CD1c-positive myeloid dendritic cell (primary cell): ENCODE results near the gene TAF1B.

Experiments used
- DNase-seq: peaks from one replicate; pipeline ENCODE4 v3.0.0-alpha.2; 2016; ENCODE audit errors: extremely low spot score

The TAF1B gene

GRCh38 chr2:9964334-9964980, 121.2 kb downstream of the TAF1B start:
- no peak for DNase-seq

DNA sequence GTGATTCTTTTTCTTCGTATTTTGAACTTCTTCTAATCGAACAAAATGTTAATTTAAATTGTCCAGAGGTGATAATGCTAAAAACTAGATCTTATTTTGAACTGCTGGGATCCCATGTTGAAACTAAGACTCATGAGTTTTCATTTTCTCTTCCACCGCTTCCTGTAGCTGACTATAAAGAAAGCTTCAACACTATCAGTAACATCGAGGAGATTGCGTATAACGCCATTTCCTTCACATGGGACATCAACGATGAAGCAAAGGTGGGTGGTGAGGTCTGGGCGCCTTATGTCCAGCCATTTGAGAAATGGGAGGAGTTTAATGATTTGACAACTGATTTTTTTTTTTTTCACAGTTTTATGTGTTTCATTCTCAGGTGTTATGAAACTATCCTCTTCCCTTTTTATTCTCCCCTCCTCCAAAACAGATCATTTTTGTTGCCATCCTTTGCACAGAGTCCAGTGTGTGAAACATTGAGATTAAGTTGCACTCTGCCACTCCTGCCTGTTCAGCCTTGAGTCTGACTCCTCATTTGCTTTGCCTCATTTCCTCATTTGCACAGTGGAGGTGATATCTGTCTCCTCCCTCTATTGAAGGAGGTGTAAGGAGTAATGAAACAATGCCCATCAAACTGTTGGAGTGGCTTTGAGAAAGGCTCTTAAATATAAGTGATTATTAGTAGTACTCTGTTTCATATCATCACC, 122.0 kb downstream of the TAF1B start:
- DNase-seq = no peak

DNA sequence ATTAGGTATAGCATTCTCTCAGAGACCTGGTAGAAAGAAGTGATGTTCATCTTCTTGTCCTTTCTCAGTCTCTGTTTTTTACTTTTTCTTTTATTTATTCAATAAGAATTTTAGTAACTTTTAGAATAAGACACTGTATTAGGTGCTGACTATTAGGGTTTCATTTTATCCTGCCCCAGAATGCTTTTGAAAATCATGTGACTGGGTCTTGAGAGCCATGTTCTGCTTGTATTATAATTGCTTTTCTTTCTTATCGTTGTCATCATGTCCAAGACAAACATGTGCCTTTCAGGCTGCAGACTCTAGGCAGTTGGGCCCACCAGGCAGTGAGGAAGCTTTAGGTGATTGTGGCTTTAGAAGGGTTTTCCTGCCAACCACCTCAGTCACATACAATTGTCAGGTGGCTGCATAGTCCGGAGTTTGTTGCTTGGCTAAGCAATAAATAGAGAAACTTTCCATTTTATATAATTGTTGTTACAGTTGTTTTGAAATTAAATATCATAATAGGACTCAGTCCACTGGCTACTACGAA, 123.3 kb downstream of the TAF1B start:
- no peak for DNase-seq

GRCh38 chr2:9967053-9967775, 123.9 kb downstream of the TAF1B start:
- DNase-seq = no peak

DNA sequence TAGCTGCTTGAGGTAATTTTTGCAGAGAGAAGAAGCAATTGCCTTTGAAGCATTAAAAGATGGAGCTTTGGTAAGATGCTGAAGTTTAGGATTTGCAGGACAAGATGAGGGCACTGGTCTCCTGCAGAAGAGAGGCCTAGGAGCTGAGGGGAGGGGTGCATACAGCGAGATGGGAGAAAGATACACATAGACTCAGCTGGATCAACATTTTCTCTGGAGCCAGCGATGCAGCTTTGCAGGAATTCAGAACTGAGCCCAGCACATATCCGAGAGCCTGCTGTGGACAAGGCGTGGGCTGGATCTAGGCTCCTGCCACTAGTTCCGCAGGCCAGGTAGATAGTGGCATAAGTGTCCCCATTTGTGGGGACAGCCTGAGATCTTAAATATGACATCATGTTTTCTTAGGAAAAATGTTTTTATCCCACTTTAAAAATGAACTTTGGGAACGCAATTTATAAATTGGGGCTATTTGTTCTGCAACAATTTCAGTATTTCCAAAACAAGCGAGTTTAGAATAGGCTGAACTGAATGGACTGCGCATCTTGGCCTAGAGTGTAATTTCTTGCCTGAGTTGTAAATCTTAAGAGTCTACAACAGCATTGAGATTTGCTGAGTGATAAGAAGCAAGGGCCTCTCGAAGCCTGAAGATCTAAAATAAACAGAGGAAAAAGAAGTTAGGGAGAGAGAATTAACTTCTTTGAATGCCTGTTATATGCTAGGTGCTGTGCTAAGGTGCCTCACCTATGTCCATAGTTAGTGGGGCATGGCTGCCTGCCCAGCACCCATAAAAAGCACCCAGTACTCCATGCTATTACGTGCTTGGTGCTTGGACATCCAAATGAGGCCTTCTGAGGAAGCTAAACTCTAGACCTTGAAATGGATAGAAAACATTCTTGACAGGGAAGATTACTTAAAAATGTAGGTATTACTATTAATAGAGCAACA, 125.6 kb downstream of the TAF1B start:
- DNase-seq = no peak

DNA sequence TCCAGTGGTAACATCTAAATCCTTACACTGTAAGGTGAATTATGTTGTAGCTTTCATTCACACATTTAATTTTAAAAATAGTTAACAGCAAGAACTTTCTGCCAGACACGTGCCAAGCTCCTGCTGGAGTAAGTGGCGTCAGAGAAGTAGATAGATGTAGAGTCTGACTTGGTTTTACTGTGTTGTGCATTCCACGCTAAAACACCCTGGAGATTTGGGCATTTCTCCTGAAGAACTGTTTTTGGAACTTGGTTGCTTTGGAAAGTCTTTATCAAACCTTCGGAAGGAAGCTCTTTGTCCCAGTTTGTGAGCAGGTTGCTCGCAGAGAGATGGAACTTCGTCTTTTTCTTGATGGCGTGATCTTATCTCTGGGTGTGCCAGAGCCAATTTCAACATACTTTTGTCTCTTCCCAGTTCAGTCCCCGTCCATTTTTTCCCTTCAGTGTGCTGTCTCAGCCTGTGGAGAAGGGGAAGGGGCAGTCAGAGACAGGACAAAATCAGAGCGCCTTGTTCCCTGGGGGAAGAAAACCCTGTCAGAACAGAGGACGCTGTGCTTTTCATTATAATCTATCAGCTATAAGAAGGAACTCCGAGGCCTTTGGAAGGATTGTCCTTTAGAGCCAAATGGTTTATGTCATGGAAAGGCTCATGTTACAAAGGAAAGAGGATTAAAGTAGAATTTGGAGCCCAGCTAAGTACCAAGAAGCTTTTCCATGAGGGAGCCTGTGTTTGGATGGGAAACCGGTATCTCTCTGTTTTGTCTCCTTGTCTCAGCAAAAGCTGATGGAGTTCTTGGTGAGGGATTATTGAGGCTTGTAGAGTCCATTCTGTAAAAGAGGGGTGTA, 127.1 kb downstream of the TAF1B start:
- DNase-seq = no peak

DNA sequence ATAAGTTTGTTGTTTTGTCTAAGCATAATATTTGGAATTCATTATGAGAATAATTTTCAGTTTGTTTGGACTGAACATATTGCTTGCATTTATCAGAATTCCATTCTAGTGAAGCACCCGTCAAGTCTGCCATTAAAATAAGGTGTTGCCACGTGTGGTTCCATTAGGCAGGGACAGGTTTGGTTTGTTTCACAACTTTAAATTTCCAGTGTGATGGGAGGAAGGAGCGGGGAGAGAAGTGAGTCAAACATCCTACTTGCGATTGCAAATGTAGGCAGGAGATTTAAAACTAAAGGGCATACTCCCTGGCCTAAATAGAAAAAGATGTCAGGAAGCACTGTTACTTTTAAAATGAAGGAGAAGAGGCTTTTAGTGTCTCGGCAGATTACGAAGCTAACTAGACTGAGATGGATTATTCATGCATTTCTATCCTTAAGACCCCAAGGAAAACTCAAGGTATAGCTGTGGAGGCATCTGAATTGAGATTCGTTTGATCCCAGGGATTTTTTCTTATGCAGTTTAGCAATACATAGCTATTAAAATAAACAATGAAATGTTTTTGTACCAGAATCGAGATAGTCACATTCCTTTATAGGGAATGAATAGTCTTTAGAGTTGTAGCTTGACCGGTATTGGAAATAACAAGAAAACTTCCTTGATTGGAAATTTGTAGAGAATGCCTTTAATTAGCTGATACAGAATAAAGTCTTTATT, 128.0 kb downstream of the TAF1B start:
- no peak for DNase-seq

DNA sequence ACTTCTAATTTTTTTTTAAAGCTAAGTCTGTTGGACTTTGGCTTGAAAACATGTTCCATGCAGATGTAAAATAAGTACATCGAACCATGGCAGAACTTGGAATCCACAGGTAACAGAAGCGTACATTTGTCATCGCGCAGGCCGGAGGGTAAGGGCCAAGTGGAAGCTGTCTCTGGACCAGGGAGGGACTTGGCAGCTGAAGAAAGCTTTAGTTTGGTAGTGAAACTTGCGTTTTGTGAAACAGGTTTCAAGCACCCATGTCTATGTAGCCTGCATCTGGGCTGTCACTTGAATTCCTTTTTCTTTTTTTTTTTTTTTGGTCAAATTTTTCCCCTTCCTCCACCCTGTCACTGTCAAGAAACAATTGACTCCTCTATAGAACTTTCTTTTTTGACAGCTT, 128.6 kb downstream of the TAF1B start:
- no peak for DNase-seq

GRCh38 chr2:9972621-9973479, 129.6 kb downstream of the TAF1B start:
- DNase-seq = no peak

- no peak for DNase-seq
These were observed 130.4 kb downstream of the TAF1B start for GRCh38 chr2:9973690-9974089.

GRCh38 chr2:9974343-9974742, 131.1 kb downstream of the TAF1B start:
- DNase-seq = no peak

GRCh38 chr2:9975328-9975727, 132.1 kb downstream of the TAF1B start:
- DNase-seq = no peak

DNA sequence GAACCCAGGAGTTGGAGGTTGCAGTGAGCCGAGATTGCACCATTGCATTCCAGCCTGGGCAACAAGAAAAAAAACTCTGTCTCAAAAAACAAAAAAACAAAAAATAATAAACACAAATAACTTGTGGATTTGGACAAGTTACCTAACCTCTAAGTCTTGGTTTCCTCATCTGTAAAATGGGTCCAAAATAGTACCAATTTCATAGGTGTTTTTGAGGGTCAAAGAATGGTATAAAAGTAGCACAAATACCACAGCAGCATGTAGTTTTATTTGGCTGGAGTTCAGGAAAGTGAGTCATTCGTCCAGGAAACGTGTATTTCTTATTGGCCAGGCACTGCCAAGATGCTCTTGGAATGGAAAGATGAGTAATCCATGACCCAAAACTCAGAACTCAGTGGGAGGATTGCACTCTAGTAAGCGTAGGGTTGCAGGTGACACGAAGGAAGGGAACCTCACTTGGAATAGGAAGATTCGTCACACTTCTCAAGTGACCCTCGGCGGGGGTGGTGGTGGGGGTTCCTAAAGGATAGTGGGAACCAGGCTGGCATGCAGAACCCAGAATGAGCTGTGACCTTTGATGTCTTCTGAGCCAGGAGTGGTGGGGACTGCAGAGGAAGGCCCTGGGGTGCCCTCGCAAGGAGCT, 132.7 kb downstream of the TAF1B start:
- DNase-seq = peak; percentile 62

DNA sequence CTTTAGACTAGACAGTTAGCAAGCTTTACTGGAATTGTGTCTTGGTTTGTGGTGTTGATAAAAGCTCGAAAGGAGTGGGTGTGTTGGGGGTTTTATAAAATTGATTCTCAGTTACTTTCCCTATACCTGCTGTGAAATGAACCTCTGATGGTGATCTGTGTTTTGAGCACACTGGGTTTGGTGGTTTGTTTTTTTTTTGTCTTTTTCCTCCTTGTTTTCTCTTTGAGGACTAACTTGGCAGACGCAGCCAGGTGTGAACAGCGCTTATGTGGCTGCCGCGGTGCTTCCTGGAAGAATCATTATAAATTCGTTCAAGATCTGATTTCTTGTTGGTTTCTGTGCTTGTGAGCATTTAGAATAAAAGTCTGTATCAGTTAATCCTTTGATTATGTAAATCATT, 136.7 kb downstream of the TAF1B start:
- DNase-seq = no peak

DNA sequence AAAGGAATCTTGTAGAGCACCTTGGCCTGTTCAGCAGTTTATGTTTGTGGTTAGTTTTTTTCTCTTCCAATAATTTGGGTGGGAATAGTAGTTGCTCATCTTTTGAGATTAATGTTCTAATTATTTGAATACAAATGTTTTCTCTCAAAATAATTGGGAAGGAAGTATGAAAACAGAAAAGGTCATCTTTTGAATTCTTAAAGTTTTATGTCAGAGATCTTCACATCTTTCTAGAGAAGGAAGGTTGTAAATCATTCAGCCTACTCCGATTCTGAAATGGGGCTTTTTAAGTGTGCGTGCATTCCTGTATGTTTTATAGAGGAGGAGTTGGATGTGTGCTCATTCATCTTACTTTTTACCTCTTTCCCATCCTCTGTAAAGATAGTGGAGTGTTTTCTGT, 137.2 kb downstream of the TAF1B start:
- DNase-seq = no peak

DNA sequence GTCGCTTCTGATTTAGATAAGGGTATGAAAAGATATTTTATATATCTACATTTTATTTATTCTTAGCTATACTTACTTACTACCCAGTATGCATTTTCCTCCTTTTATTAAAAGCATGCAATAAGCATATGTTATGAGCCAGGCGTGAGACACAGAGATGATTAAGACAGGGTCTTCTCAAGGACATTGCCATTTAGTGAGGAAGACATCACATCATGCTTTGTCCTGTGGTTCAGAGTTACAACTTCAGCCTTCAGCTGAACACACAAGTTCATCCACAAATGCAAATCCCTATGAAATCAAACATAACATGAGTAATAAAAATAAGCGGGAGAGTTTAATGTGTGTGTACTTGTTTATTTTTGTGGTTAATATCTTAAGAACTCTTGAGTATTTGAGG, 138.4 kb downstream of the TAF1B start:
- DNase-seq = no peak

DNA sequence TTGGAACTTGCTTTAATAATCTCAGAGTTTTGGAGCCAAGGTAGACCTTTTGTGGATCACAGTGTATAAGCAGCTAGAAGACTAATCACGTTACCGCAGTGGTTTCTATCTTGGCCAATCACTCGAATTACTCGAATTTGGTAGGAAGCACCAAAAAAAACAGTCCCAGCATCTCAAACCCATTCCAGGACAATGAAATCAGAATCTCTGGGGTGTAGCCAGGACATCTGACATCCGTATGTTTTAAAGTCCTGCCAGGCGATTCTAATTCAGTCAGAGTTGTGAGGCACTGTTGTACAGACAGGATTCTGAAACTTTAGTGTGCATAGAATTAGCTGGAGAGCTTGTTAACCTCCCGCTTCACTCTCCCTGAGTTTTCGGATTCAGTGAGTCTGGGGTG, 139.0 kb downstream of the TAF1B start:
- no peak for DNase-seq

DNA sequence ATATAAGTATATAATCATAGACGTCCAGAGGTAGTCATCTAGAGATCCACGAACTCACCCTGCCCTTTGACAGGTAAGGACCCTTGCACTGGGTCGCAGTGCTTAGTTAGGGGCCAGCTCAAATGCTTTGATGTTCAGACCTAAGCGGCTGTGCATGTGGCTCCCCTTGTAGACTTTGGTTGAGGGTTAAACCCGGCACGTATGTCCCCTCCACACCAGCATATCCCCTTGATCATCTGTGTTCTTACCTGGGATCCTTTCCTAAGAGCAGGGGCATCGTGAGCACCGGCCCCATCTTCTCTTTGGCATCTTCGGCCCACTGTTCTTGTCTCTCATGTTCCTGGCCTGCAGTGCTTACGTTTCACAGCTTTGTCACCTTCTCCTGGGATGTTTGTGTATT, 139.6 kb downstream of the TAF1B start:
- DNase-seq = no peak
